PC-9 (cell line): ENCODE results near the gene HIRA.

ENCODE experiments used
- EZH2 ChIP-seq: fragments of 200-600 bp; sonication (generic); IDR thresholded peaks from 2 replicates; pipeline ENCODE4 v1.8.0; 2017; ENCODE audit warnings: antibody characterized with exemption, low read depth
- TF ChIP-seq, protein P1 (sequence below): fragments of 200-600 bp; sonication (generic); conservative IDR thresholded peaks from 2 replicates; pipeline ENCODE4 v1.6.1; 2017; ENCODE audit warnings: mixed run types, antibody characterized with exemption, mild to moderate bottlenecking, moderate library complexity

DNA sequence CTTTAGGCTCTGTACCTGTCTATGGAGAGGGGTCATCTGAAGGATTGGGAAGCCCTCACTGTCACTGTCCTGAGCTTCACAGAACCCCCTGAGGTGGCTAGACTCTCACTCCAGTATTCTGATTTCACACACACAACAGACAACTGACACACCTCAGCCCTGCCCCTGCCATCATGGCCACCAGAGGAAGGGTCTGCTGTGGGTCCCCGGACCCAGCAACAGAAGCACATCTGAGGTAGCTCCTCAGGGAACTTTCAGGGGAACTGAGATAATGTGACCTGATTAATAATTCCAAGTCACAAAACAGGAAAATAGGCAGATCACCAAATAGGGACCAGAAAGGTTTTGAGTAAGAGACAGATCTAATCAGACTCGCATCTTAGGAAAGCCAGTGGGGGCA lies 23.5 kb upstream of the HIRA start:
- TF ChIP-seq EZH2 = no peak
- TF ChIP-seq, protein P1, sequence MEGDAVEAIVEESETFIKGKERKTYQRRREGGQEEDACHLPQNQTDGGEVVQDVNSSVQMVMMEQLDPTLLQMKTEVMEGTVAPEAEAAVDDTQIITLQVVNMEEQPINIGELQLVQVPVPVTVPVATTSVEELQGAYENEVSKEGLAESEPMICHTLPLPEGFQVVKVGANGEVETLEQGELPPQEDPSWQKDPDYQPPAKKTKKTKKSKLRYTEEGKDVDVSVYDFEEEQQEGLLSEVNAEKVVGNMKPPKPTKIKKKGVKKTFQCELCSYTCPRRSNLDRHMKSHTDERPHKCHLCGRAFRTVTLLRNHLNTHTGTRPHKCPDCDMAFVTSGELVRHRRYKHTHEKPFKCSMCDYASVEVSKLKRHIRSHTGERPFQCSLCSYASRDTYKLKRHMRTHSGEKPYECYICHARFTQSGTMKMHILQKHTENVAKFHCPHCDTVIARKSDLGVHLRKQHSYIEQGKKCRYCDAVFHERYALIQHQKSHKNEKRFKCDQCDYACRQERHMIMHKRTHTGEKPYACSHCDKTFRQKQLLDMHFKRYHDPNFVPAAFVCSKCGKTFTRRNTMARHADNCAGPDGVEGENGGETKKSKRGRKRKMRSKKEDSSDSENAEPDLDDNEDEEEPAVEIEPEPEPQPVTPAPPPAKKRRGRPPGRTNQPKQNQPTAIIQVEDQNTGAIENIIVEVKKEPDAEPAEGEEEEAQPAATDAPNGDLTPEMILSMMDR = no peak
